HG03354 (cell line): Measurements from ENCODE around the gene RALGAPA2.

Experiments used
- ATAC-seq: cut with Tn5 transposase; IDR thresholded peaks from one replicate; pipeline ENCODE4 v1.9.1; 2021; ENCODE audit warnings: mild to moderate bottlenecking; ENCODE audit not compliant: unreplicated experiment, poor library complexity, severe bottlenecking

RALGAPA2 gene

DNA sequence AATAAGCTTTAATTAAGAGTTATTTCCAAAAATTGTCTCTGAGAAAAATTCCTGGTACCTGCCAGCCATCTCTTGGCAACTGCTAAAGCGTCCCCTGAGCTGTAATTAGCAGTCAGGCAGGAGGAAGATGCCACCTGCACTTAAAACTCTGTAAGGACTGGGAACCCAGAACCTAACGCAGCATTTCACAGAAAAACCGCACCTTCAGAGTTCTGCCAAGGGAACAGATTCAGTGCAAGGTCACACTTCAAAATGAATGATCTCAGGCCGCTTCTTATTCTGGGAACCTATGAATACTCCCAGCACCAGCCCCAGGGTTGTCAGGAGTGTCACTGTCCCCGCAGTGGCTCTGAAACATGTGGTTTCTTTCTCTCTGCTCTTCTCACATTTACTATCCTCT lies 307.8 kb downstream of the RALGAPA2 start:
- no peak for ATAC-seq

DNA sequence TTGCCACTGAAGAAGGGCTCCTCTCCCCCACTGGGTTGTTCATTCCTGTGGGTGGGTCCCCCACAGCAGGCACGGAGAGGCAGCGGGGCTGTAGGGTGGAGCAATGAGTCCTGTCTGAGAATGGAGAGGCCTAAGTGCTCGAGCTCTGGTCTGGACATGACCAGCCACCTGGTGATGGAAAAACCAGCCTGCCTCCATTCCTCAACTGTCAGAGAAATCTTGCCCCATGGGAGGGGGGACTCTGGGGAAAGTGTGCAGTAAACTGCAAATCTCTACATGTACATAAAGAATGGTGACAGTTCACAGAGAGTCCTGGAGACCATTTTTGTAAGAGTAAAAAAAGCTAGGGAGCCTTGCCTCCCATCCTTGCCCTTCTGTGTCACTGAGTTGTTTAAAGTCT lies 310.5 kb downstream of the RALGAPA2 start:
- ATAC-seq = no peak

DNA sequence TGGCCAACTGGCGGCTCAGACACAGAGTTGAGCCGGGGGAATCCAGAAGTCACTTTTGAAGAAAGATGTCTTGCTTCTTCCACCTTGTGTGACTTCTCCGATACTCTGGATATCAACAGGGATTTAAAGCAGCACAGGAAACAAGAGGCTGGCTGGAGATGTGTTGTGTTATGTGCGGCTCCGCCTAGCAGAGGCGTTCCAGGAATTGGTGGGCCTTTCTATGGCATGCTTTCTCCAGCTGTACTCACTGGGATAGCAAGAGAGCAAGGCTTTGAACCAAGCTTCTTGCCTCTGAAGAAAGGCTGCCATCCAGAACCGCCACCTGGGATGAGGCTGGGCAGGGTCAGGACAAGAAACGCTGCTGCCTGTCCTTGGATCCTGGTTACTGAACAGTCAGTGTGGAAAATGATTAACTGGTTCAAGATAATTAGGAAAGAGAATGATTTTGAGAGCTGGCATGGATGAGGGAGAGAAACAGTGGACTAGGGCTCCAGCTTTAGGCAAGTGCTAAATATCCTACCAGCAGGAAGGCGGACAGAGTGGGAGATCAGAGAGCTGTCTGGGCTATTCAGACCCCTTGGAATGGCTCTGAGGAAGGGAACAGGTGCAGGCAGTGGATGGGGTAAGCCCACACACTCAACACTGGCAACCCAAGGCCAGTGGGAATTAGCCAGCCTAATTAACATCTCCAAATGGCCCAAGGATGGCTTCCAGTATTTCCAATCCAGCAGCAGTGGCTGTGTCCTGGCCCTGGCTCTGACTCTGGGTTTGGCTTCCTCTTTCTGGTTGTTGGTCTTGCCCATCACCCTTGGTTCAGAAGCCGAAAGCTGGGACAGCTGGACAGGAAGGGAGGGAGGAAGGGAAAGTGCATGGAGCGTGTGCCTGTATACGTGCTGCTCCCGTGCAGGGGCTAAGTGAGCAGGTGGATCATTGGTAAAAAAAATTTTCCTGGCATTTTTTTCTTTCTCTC lies 312.6 kb downstream of the RALGAPA2 start:
- no peak for ATAC-seq

DNA sequence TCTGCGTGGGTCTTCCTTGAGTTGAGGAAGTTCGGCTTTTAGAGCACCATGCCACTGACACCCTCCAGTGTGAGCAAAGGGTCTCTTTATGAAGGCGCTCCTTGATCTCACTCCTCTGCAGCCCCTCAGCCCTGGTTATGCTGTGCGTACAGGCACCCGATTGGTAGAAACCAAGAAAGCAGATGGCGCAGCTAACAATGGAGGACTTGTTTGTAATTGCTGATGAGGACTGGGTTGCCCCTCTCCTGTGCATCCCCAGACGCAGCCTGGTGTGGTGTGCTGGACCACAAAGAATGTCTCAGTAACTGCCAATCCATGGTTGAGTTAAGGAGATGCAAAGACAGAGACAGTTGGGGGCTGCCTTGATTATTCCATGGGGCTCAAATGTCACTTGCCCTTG lies 314.3 kb downstream of the RALGAPA2 start:
- ATAC-seq = no peak

DNA sequence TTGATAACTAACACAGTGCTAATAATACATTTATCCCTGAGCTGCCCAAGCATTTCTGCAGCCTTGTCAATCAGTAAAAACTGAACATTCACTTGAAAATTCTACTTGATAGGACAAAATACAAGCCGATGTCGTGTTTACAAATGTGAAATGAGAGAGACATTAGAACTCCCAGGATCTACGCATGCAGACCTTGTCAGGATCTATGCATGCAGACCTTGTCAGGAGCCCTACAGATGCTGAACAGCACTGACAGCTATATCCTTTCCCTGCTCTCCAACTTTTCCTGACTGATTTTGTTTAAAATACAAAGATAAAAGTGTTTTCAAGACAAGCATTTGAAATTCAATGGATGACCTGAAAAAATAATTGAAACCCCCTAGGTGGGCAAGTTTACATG lies 315.6 kb downstream of the RALGAPA2 start:
- ATAC-seq = no peak

DNA sequence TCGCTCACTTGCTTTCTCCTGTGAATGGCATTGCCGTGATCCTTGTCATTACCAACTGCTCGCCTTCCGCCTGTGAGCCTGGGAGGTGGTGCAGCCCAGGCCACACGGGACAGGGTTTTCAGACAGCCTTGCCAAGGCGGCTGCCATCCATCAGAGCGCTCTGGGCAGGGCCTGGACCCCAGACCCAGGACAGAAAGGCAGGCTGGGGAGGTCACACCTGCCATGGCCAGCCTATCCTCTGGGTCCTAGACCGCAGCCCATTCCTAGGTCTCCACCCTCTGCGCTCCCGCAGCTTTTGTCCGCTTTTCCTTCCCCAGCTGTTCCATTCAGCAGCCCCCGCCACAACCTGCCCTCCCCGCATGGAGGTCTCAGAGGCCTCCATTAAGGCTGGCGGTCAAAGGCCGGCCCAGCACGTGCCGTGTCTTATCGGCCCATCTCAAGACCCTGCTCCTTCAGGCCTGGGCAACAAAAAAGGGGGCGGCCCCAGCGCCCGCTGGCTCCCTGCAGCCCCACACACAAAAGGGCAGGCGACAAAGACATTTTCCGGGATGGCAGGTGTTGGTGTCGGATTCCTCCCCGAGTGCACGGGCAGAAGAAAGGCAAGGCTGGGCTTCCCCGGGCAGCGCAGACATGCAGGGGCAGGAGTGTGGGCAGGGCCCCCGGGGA lies 316.4 kb downstream of the RALGAPA2 start:
- ATAC-seq = no peak

DNA sequence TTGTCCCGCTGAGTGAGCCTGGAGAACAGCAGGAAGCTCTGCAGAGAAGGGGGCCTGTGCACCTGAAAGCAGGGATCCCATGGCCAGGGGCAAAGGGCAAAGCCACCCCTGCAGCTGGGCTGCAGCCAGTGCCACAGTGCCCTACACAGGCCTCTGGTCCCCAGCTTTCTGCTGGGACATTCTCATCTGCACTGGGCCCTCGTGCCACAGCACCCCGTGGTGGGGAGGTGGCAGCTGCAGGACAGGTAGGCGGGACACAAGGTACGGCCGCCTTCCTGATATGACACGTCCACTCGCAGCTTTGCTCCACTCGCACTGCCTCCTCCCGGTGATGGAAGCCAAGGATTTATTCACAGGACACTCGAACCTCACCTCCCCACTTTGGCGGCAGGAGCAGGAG lies 317.4 kb downstream of the RALGAPA2 start:
- no peak for ATAC-seq

DNA sequence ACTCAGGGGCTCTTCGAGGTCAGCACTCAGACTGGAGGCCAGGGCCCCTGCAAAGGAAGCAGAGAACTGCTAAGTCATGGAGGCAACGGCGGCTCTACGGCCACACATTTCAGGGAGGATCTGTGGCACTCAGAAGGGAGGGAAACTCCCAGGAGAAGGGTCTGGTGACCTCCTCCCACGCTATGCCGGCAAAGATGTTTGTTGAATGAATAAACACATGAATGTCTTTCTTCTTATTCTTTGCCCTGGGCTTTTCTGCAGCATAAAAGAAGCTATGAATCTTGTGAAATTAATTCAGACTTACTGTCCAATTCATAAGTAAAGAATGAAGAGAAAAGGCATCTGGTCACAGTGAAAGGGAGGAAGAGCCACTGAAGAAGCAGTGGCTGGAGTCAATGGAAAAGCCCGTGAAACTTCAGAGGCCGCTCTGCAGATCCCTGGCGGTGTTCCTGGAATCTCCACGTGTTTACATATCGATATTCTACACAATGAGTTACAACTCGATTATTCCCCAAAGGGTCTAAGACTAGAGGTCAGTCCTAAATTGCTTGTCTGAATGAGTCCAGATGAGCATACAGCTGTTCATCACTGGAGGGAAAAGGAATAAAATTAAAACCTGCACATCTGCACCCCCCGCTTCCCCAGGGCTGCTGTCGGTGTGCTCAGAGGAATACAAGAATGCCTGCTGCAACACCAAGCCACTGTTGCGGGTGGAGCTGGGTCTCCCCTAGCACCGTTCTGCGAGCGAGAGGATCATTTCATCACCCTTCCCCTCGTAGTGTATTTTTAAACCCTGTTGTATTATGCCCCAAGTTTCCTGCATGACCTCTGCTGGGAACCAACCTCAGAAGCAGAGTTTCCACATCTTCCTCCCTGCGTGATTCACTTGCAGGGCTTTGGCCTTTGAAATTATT lies 319.0 kb downstream of the RALGAPA2 start:
- ATAC-seq = no peak

DNA sequence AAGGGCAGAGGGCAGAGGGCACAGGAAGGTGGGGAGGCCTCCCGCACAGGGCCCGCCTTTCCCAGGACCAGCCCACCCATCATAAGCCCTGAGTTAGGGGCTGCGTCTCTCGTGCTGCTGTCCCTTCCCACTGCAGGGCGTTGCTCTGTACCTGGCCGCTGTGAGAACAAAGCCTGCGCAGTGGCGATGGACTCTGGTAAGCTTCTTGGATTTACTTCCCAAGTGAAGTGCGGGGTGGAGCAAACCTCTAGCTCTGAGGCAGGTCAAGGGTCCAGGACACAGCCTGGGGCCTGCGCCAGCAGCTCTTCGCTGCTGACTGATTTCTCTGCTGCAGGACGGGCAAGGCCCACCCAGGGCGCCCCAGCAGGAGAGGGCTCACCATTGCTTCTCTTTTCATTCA lies 320.7 kb downstream of the RALGAPA2 start:
- ATAC-seq = no peak

DNA sequence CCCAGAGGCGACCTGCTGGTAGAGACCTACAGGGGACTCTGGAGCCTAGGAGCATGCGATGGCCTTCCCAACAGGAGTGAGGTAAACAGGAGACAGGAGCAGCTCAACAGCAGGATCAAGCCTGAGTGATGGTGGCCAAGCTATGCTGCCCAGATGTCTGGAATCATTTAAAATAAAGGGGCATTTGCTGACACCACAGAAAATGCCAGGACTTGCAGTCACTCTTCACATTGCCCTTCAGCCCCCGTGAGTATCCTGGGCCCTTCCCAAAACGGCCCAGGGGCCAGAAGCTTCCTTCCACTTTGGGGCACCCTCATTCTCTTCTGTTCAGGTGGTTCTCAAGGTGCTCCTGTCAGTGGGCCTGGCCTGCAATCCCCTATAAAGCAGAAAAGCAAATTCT lies 321.3 kb downstream of the RALGAPA2 start:
- ATAC-seq = no peak

DNA sequence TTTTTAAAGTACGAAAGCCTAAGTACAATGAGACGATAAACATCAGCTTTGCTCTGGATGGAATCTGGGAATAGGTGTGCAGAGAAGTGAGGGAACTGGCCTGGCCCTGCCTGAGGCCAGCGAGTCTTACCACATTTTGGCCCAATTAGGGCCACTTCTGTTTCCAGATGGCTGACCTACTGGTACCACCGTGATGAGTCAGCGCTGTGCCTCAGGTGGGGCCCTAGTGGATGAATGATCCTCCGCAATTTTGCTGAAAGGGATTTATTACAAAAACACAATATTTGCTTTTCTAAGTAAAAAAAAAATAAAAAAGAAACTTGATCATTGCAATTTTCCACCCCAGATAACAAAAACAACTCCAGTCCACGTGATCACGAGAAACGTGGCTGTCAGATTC lies 322.1 kb downstream of the RALGAPA2 start:
- ATAC-seq = no peak

DNA sequence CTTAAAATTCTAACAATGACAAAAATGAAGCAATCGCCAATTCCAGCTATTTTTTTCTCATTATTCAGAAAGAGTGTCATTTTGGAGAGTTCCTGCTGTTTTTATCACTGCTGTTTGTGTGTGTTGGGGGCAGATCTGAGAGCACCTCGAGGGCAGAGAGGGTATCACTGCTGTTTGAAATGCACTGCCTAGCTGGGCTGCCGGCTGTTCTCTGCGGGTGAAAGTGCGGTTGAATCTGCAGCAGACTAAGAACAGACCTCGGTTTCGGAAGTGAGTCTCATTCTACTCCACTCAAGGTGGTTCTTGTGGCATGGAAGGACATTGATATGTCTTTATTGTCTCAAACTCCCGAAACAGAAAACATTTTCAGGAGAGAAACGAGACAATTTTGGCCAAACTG lies 326.3 kb downstream of the RALGAPA2 start:
- no peak for ATAC-seq

DNA sequence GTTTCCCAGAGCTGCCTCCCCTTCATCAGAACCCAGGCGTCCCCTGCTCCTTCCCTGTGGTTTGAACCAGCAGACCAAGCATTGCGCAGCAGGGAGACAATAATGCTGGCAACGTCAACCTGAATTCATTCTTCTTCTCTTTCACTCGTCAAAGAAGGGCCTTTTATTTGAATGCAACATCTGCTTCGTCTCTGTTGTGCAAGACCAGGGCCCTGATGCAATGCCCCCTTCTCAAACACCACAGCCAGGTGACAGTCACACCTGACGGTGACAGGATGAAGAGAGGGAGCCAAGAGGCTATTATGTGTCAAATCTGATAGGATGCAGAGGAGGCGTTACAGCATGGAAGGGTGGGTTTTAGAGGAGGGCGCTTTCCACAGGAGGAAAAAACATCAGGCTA lies 336.6 kb downstream of the RALGAPA2 start:
- no peak for ATAC-seq

DNA sequence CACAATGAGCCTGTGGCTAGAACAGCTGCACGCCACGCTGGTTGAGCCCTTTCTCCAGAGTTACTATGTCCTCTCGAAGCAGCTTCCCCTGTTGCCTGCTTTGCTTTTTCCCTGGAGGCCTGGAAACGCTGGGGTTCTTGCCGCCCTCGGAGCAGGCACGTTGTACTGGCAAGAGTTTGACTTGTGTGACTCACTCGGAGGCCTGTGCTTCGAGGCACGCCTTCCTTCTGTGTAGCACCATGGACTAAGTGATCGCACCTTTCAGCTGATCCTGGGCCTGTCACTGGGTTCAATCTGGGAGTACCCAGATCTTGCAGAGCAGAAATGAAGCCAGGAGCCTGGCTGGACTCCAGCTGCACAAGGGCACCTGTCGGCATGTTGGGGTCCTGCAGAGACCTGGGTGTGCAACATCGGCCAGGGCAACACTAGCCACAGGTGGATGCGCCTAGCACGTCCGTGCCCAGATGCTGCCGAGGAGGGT lies 339.3 kb downstream of the RALGAPA2 start:
- no peak for ATAC-seq

DNA sequence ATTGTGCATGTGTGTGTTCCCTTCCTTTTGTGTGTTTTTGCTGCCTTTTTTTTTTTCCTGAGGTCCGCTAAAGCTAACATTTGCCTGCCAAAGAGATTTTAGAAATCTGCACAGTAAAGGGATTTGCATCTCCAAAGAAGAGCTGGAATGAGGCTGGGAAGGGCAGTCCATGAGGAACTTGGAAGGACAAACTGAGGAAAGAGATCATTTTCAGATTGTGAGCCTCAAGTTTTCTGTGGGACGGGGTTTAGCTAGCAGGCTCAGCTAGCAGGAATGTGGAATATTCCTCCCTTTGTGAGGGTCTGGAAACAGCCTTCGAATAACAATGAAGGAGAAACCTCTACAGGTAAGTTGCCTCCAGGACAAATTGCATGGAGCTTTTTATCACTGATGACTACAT lies 340.8 kb downstream of the RALGAPA2 start:
- ATAC-seq = no peak

DNA sequence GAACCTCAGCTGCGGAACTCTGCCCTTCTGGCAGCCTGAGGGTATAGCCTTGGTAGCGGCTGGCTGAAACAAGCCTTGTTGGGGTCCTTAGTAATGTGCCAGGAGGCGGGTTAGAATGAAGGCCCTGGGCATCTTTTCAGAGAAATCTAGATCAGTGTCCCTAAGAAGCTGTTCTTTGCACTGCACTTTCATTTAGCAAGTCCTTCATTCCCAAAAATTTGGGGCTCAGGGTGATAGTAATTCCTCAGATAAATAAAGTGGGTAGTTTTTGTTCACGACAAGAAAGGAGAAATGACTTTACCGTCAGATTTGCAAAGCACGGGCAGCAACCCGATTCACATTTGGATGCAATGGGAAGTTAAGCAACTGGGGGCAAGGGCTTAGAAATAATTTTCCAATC lies 341.4 kb downstream of the RALGAPA2 start:
- no peak for ATAC-seq

DNA sequence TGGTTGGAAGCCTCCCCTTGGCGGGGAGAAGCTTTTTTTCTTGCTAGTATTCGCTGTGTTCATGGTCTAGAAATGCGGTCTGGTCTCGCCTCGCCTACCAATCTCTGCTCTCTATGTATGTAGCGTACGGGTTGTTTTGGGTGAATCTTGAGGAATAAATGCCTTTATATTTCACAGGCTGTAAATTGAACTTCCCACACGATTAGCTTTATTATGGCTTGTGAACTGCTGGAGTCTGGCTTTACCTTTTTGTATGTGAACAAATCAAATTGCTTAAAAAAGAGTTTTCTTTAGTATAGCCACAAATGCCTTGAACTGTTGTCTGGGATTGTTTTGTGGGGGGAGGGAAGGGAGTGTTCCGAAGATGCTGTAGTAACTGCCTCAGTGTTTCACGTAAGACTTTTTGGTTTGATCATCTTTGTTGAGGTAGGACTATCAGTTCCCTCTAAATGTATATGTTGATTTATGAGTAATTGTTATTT lies 342.3 kb downstream of the RALGAPA2 start:
- ATAC-seq = no peak

DNA sequence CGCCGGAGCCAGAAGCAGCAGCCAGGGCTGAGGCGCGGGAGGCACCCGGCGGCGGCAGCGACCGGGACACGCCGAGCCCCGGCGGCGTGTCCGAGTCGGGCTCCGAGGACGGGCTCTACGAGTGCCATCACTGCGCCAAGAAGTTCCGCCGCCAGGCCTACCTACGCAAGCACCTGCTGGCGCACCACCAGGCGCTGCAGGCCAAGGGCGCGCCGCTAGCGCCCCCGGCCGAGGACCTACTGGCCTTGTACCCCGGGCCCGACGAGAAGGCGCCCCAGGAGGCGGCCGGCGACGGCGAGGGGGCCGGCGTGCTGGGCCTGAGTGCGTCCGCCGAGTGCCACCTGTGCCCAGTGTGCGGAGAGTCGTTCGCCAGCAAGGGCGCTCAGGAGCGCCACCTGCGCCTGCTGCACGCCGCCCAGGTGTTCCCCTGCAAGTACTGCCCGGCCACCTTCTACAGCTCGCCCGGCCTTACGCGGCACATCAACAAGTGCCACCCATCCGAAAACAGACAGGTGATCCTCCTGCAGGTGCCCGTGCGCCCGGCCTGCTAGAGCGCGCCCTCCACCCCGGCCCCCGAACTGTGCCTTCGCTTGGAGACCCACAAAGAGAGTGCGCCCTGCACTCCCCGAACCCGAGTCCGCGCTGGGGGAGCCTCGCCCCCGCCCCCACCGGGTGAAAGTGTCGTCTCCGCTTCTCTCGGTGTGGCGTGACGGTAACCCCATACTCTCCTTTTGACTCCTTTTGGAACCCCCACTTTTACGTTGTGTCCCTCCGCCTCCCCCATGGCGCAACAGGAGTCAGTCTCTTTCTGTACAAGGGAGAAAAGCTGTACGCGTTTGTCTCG lies 343.0 kb downstream of the RALGAPA2 start:
- ATAC-seq = no peak
